Stimulated activated CD4-positive, alpha-beta T cell treated with anti-CD3 and anti-CD28 coated beads, Interleukin-4, amount 100 ng/mL, for 24 hours (primary cell): ENCODE data around the gene APOBEC4.
"Not testable (repeated sequence)": the region's sequence is repeated elsewhere in the genome, so short reads cannot be mapped to it uniquely, and the experiment has no call there.

Source experiments
- DNase-seq: peaks from one replicate; pipeline ENCODE4 v3.0.0-alpha.2; 2020

APOBEC4 gene

GRCh38 chr1:183652547-183653461 lies at the start of gene APOBEC4:
Gene APOBEC4, minus strand, starts transcription at chr1:183653316. Its CDS starts 4,535 bp downstream, at chr1:183648781.
- DNase-seq, result no peak

- no peak for DNase-seq
Observed at GRCh38 chr1:183702813-183703198, 49.7 kb upstream of the APOBEC4 start.

- DNase-seq, result no peak
Observed at GRCh38 chr1:183702087-183702812, 49.1 kb upstream of the APOBEC4 start.

GRCh38 chr1:183699616-183700160 lies 46.6 kb upstream of the APOBEC4 start:
- DNase-seq, result no peak

GRCh38 chr1:183697814-183698590 lies 44.9 kb upstream of the APOBEC4 start:
- no peak for DNase-seq

- DNase-seq, result no peak
Observed at GRCh38 chr1:183696981-183697380, 43.9 kb upstream of the APOBEC4 start.

GRCh38 chr1:183694755-183695154 lies 41.6 kb upstream of the APOBEC4 start:
- no peak for DNase-seq

GRCh38 chr1:183694066-183694465 lies 41.0 kb upstream of the APOBEC4 start:
- no peak for DNase-seq

- DNase-seq, result no peak
Observed at GRCh38 chr1:183693521-183693920, 40.4 kb upstream of the APOBEC4 start.

GRCh38 chr1:183689762-183690204 lies 36.7 kb upstream of the APOBEC4 start:
- DNase-seq, result peak; percentile 5

GRCh38 chr1:183688341-183689060 lies 35.4 kb upstream of the APOBEC4 start:
- no peak for DNase-seq

GRCh38 chr1:183687546-183688304 lies 34.6 kb upstream of the APOBEC4 start:
- DNase-seq, result no peak

GRCh38 chr1:183686229-183686628 lies 33.1 kb upstream of the APOBEC4 start:
- no peak for DNase-seq

- DNase-seq, result peak; percentile 34
Observed at GRCh38 chr1:183685112-183685713, 32.1 kb upstream of the APOBEC4 start.

GRCh38 chr1:183679363-183679762 lies 26.2 kb upstream of the APOBEC4 start:
- DNase-seq, result not testable (repeated sequence)

- no peak for DNase-seq
Observed at GRCh38 chr1:183678819-183679218, 25.7 kb upstream of the APOBEC4 start.

GRCh38 chr1:183676586-183677189 lies 23.6 kb upstream of the APOBEC4 start:
- DNase-seq, result no peak

- DNase-seq, result no peak
Observed at GRCh38 chr1:183675883-183676585, 22.9 kb upstream of the APOBEC4 start.

- no peak for DNase-seq
Observed at GRCh38 chr1:183675381-183675780, 22.3 kb upstream of the APOBEC4 start.

GRCh38 chr1:183674886-183675285 lies 21.8 kb upstream of the APOBEC4 start:
- no peak for DNase-seq
